SK-N-SH treated with all-trans-retinoic acid at 6 μM for 48 hours (cell line): Measurements from ENCODE around the gene ZDHHC5.

ENCODE experiments used
- ARNTL ChIP-seq: fragments of 450-650 bp; formaldehyde crosslinking; IDR thresholded peaks from 2 replicates; pipeline ENCODE4 v1.5.0; 2020; ENCODE audit warnings: low read depth, mild to moderate bottlenecking, moderate library complexity, borderline replicate concordance
- CSDC2 ChIP-seq: fragments of 250-450 bp; sonication (Bioruptor Pico); IDR thresholded peaks from 2 replicates; pipeline ENCODE4 v1.5.0; 2020; ENCODE audit warnings: mild to moderate bottlenecking, moderate library complexity
- GLIS3 ChIP-seq: fragments of 250-450 bp; sonication (Bioruptor Pico); IDR thresholded peaks from 2 replicates; pipeline ENCODE4 v1.5.0; 2020; ENCODE audit warnings: mild to moderate bottlenecking, moderate library complexity
- PPARA ChIP-seq: fragments of 250-450 bp; sonication (Bioruptor Pico); IDR thresholded peaks from 2 replicates; pipeline ENCODE4 v1.5.0; 2020; ENCODE audit warnings: mild to moderate bottlenecking, borderline replicate concordance
- RARB ChIP-seq: fragments of 250-450 bp; sonication (Bioruptor Pico); IDR thresholded peaks from 2 replicates; pipeline ENCODE4 v1.8.0; 2021; ENCODE audit warnings: mild to moderate bottlenecking, moderate library complexity
- ZC3H10 ChIP-seq: fragments of 250-450 bp; sonication (Bioruptor Pico); IDR thresholded peaks from 2 replicates; pipeline ENCODE4 v1.5.1; 2021; ENCODE audit warnings: mild to moderate bottlenecking, moderate library complexity
- ZFP3 ChIP-seq: fragments of 250-450 bp; sonication (Bioruptor Pico); IDR thresholded peaks from 2 replicates; pipeline ENCODE4 v1.5.0; 2020; ENCODE audit warnings: mild to moderate bottlenecking, moderate library complexity
- ZFP30 ChIP-seq: fragments of 450-650 bp; formaldehyde crosslinking; IDR thresholded peaks from 2 replicates; pipeline ENCODE4 v1.5.0; 2022; ENCODE audit warnings: mild to moderate bottlenecking, moderate library complexity
- ZNF70 ChIP-seq: fragments of 450-650 bp; formaldehyde crosslinking; IDR thresholded peaks from 2 replicates; pipeline ENCODE4 v1.5.0; 2020; ENCODE audit warnings: mild to moderate bottlenecking, moderate library complexity
- ZNF8 ChIP-seq: fragments of 450-650 bp; formaldehyde crosslinking; IDR thresholded peaks from 2 replicates; pipeline ENCODE4 v1.5.0; 2020; ENCODE audit warnings: mild to moderate bottlenecking, moderate library complexity
- TF ChIP-seq, protein P1 (sequence below): fragments of 250-450 bp; sonication (Bioruptor Pico); IDR thresholded peaks from 2 replicates; pipeline ENCODE4 v1.8.0; 2020; ENCODE audit warnings: mild to moderate bottlenecking, moderate library complexity, borderline replicate concordance

DNA sequence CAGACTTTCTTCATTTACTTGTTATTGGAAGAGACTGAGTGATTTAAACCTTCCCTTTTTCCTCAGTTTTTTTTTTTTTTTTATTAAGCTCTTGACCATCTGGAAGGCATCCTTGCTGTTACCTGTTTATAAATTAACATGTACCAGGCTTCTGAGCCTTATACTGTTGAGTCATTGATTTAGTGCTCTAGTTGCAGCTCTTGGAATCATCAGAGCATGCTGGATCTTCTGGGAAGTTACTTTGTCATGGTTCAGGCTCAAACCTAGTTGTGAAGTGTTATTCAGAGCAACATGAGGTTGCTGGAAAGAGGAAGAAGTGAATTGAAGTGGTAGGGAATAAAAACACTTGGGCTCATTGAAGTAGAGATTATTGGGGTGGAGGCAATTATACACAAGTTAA, 6.3 kb downstream of the ZDHHC5 start:
- no peak for TF ChIP-seq GLIS3 (CRISPR knock-in tag)
- no peak for TF ChIP-seq ARNTL (CRISPR knock-in tag)
- no peak for TF ChIP-seq ZC3H10
- TF ChIP-seq RARB = no peak
- no peak for TF ChIP-seq ZFP3
- no peak for TF ChIP-seq CSDC2
- no peak for TF ChIP-seq ZFP30 (CRISPR knock-in tag)
- TF ChIP-seq ZNF70 (CRISPR knock-in tag) = no peak
- TF ChIP-seq ZNF8 = no peak
- TF ChIP-seq, protein P1, sequence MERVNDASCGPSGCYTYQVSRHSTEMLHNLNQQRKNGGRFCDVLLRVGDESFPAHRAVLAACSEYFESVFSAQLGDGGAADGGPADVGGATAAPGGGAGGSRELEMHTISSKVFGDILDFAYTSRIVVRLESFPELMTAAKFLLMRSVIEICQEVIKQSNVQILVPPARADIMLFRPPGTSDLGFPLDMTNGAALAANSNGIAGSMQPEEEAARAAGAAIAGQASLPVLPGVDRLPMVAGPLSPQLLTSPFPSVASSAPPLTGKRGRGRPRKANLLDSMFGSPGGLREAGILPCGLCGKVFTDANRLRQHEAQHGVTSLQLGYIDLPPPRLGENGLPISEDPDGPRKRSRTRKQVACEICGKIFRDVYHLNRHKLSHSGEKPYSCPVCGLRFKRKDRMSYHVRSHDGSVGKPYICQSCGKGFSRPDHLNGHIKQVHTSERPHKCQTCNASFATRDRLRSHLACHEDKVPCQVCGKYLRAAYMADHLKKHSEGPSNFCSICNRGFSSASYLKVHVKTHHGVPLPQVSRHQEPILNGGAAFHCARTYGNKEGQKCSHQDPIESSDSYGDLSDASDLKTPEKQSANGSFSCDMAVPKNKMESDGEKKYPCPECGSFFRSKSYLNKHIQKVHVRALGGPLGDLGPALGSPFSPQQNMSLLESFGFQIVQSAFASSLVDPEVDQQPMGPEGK = no peak
- no peak for TF ChIP-seq PPARA (CRISPR knock-in tag)
